HG02763 (cell line): ENCODE measurements around the gene MPLKIP.
"Not testable (repeated sequence)": the region's sequence is repeated elsewhere in the genome, so short reads cannot be mapped to it uniquely, and the experiment has no call there.

Experiments
- ATAC-seq: cut with Tn5 transposase; IDR thresholded peaks from one replicate; pipeline ENCODE4 v1.9.1; 2021; ENCODE audit warnings: mild to moderate bottlenecking, moderate library complexity; ENCODE audit not compliant: unreplicated experiment

MPLKIP gene

GRCh38 chr7:40134428-40135316, at the start of gene MPLKIP, which contains the start of gene SUGCT:
TSS of gene MPLKIP (minus strand) at chr7:40134622. CDS start at chr7:40134567, 55 bp downstream.
TSS of gene SUGCT (plus strand) at chr7:40135005.
- ATAC-seq, result peak; percentile 92

GRCh38 chr7:40182452-40182851, 48.0 kb upstream of the MPLKIP start:
- ATAC-seq, result no peak

GRCh38 chr7:40177071-40177470, 42.6 kb upstream of the MPLKIP start:
- no peak for ATAC-seq

GRCh38 chr7:40175725-40176510, 41.5 kb upstream of the MPLKIP start:
- no peak for ATAC-seq

GRCh38 chr7:40175256-40175655, 40.8 kb upstream of the MPLKIP start:
- not testable (repeated sequence) for ATAC-seq

- ATAC-seq, result not testable (repeated sequence)
Observed at GRCh38 chr7:40173121-40173520, 38.7 kb upstream of the MPLKIP start.

GRCh38 chr7:40168266-40168665, 33.8 kb upstream of the MPLKIP start:
- ATAC-seq, result not testable (repeated sequence)

- no peak for ATAC-seq
Observed at GRCh38 chr7:40167291-40167690, 32.9 kb upstream of the MPLKIP start.

GRCh38 chr7:40165216-40165615, 30.8 kb upstream of the MPLKIP start:
- ATAC-seq, result no peak

- no peak for ATAC-seq
Observed at GRCh38 chr7:40162516-40162915, 28.1 kb upstream of the MPLKIP start.

GRCh38 chr7:40156988-40157387, 22.6 kb upstream of the MPLKIP start:
- ATAC-seq, result no peak

- no peak for ATAC-seq
Observed at GRCh38 chr7:40151504-40151903, 17.1 kb upstream of the MPLKIP start.

GRCh38 chr7:40148671-40149070, 14.2 kb upstream of the MPLKIP start:
- ATAC-seq, result no peak

- not testable (repeated sequence) for ATAC-seq
Observed at GRCh38 chr7:40148247-40148580, 13.8 kb upstream of the MPLKIP start.

GRCh38 chr7:40147371-40148246, 13.2 kb upstream of the MPLKIP start:
- ATAC-seq, result no peak

GRCh38 chr7:40145596-40146130, 11.2 kb upstream of the MPLKIP start:
- not testable (repeated sequence) for ATAC-seq

- ATAC-seq, result not testable (repeated sequence)
Observed at GRCh38 chr7:40141916-40142315, 7.5 kb upstream of the MPLKIP start.

GRCh38 chr7:40139891-40140290, 5.5 kb upstream of the MPLKIP start:
- not testable (repeated sequence) for ATAC-seq

GRCh38 chr7:40138973-40139372, 4.6 kb upstream of the MPLKIP start:
- no peak for ATAC-seq

- ATAC-seq, result no peak
Observed at GRCh38 chr7:40137563-40137962, 3.1 kb upstream of the MPLKIP start.

GRCh38 chr7:40135317-40135610, 842 bp upstream of the MPLKIP start:
- ATAC-seq, result no peak
